VCaP (cell line): ENCODE results near the gene CACNA1D.

Experiments used
- H3K27ac ChIP-seq: fragments of 450-650 bp; 2 replicates; pipeline ENCODE4 v1.5.1; 2017
- CTCF ChIP-seq: fragments of 450-650 bp; conservative IDR thresholded peaks from 2 replicates; pipeline ENCODE4 v1.5.1; 2017; ENCODE audit warnings: mild to moderate bottlenecking, moderate library complexity

CACNA1D gene

GRCh38 chr3:53718462-53718861 is 224.1 kb downstream of the CACNA1D start:
- H3K27ac ChIP-seq: peak overlapping the region; percentile 9; the same call in 1 of the 2 replicates
- TF ChIP-seq CTCF: no peak

GRCh38 chr3:53719796-53720195 is 225.4 kb downstream of the CACNA1D start:
- H3K27ac ChIP-seq: peak overlapping the region; percentile 9
- no peak for TF ChIP-seq CTCF

DNA sequence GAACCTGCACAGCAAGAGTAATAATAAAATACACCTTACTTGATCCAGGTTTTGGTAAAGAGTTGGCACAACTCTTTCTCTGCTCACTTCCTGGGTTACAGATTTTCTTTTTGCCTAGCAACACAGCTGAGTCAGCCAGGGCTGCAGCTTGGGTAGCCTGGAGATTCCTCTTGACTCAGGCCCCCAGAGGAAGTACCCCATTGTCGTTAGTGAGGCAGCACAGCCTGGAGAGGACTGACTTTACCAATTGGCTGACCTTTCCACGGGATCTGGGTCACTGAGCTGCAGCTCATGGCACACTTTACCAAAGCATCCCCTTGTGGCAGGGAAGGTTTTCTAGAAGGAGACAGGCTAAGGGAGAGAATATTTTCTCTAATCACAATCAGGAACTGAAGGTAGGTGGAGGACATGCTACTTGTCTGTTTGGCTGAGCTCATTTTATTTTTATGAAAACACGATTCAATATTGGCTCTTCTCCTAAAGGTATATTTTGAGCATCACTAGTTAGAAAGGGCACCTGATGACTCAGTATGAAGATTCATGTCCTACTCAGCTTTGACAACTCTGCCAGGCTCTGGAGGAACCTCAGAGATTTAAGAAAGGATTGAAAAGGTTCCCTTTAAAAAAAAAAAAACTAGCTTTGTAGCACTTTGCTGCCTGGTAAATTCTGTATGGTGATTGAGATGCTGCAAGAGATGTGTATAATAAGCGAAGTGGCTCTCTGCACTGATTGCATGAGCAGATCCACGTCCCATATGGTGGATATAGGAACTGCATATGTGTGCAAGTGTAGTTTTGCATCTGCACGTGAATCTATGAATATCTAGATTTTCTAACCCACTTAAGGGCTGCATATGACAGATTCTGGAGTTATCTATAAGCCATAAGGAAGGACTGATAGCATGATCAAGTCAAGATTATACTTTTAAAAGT is 227.0 kb downstream of the CACNA1D start:
- H3K27ac ChIP-seq: peak overlapping the region; percentile 35
- no peak for TF ChIP-seq CTCF

DNA sequence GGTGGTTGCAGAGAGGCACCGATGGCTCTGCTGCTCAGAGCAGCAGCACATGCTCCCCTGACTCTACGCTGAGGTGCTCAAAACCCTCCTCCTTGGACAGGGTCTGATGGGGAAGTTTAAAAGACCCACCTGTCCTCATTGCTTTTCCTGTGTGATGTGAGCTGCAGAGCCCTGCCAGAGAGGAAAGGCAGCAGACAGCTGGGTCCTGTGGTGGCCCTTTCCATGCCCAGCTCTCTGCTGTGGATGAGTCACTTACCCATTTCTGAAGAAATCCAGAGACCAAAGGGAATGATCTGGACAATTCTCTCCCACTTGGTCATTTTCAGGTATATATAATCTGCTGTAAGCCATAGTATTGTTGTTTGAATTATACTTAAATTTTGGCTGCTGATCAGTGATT is 230.2 kb downstream of the CACNA1D start:
- no peak for TF ChIP-seq CTCF
- H3K27ac ChIP-seq: no peak overlapping the region

DNA sequence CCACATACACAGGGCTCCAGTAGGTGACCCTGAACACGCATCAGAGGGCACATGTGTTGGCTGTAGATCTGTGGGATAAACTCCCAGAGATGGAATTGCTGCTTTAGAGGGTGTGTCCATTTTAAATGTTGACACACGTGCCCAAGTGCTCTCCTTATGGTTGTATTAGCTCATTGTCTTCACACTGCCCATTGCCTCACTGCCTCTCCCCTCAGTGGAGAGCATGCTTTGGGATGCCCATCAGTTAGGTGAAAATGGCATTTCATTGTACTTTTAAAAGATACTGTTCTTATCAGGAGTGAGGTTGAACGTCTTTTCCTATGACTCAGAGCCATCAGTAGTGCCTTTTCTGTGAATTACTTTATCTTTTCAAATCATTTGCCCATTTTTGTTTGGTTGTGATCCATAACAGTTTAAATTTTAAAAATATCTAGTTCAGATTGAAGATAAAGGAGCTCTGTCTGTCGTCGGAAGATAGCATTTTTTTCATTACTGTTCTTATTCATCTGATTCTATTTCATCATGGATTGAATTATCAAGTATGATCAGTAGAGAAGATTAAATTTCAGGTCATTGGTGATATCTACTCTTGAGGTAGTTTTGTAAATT is 231.1 kb downstream of the CACNA1D start:
- H3K27ac ChIP-seq: no peak overlapping the region
- TF ChIP-seq CTCF: no peak

DNA sequence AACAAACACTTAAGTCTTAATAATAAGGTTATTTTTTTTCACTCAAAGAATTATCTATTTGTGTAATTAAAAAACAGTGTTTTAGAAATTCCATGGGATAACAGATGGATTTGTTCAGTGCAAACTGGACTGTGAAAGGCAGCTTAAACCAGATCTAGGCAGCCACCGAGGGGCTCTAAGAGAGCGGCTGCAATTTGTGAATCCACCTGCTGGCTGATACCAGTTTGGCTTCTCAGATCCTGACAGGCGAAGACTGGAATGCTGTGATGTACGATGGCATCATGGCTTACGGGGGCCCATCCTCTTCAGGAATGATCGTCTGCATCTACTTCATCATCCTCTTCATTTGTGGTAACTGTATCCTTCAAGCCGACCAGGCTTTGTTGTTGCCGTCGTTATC is 232.2 kb downstream of the CACNA1D start:
- no peak for TF ChIP-seq CTCF
- no peak overlapping the region for H3K27ac ChIP-seq

DNA sequence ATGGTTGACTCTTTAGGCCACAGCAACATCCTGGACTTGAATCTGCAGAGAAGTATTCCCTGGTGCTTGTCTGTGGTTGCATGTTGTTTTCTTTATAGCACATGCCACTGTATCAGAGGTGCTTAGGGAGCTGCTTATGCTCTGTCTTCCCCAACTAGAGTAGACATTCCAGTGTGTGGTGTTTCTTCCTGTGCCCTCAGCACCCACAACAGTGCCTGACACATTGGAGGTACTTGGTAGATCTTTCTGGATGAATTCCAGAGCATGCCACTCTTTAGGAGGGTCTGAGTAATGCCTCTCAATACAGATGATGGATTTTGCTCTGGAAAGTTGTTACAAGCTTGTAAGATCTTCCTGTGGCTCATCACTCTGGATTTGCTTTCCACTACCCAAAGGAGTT is 234.2 kb downstream of the CACNA1D start:
- no peak for TF ChIP-seq CTCF
- no peak overlapping the region for H3K27ac ChIP-seq
